ENCODE data around the gene DNAJA1. TPM values are rescaled to one million over a fixed set of nuclear protein-coding genes. Genes with fewer than 3 reads are reported as not detected.
"Not testable (repeated sequence)": the region's sequence is repeated elsewhere in the genome, so short reads cannot be mapped to it uniquely, and the experiment has no call there.

DNAJA1 gene
- total RNA-seq (138 TPM), polyA plus RNA-seq (86.5 TPM)
- long read RNA-seq, donor 1, transcript DNAJA1-201 (9 exons, 2,381 nt), result major isoform, 12 of 24 reads
- long read RNA-seq, donor 1, partial matches to known transcripts, result 12 of 24 reads
- long read RNA-seq, donor 1, other reads (novel, unspliced or antisense), result 0 of 24 reads
- long read RNA-seq, donor 2, result 0 reads
- long read RNA-seq, donor 3, transcript DNAJA1-201 (9 exons, 2,381 nt), result major isoform, 158 of 473 reads
- long read RNA-seq, donor 3, partial matches to known transcripts, result 315 of 473 reads
- long read RNA-seq, donor 3, other reads (novel, unspliced or antisense), result 0 of 473 reads
- long read RNA-seq, donor 4, transcript DNAJA1-201 (9 exons, 2,381 nt), result major isoform, 53 of 142 reads
- long read RNA-seq, donor 4, partial matches to known transcripts, result 88 of 142 reads
- long read RNA-seq, donor 4, other reads (novel, unspliced or antisense), result 0 of 142 reads
- long read RNA-seq, donor 5, transcript DNAJA1-201 (9 exons, 2,381 nt), result major isoform, 142 of 543 reads
- long read RNA-seq, donor 5, partial matches to known transcripts, result 388 of 543 reads
- long read RNA-seq, donor 5, other reads (novel, unspliced or antisense), result 13 of 543 reads
- long read RNA-seq, donor 6, transcript DNAJA1-201 (9 exons, 2,381 nt), result major isoform, 70 of 168 reads
- long read RNA-seq, donor 6, partial matches to known transcripts, result 97 of 168 reads
- long read RNA-seq, donor 6, other reads (novel, unspliced or antisense), result 0 of 168 reads
- long read RNA-seq, donor 7, transcript DNAJA1-201 (9 exons, 2,381 nt), result major isoform, 181 of 331 reads
- long read RNA-seq, donor 7, partial matches to known transcripts, result 139 of 331 reads
- long read RNA-seq, donor 7, other reads (novel, unspliced or antisense), result 11 of 331 reads
- long read RNA-seq, donor 8, transcript DNAJA1-201 (9 exons, 2,381 nt), result major isoform, 33 of 84 reads
- long read RNA-seq, donor 8, partial matches to known transcripts, result 51 of 84 reads
- long read RNA-seq, donor 8, other reads (novel, unspliced or antisense), result 0 of 84 reads
- long read RNA-seq, donor 9, transcript DNAJA1-201 (9 exons, 2,381 nt), result major isoform, 70 of 156 reads
- long read RNA-seq, donor 9, partial matches to known transcripts, result 86 of 156 reads
- long read RNA-seq, donor 9, other reads (novel, unspliced or antisense), result 0 of 156 reads
- long read RNA-seq, donor 10, transcript DNAJA1-201 (9 exons, 2,381 nt), result major isoform, 62 of 212 reads
- long read RNA-seq, donor 10, partial matches to known transcripts, result 150 of 212 reads
- long read RNA-seq, donor 10, other reads (novel, unspliced or antisense), result 0 of 212 reads

- Histone ChIP-seq H3K4me3 (ENCODE audit: low read length in 2 of 2) (peak within 1 kb of the TSS; percentile 93 to 99), H3K9me3 (ENCODE audit: control insufficient read depth in 2 of 2, insufficient read depth in 1 of 2, low read length in 1 of 2) (no peaks in the 10 kb centered on the region), H3K27ac (ENCODE audit: low read depth in 1 of 2, low read length in 1 of 2) (peak within 1 kb of the TSS; percentile 100), H3K27me3 (ENCODE audit: control insufficient read depth in 2 of 2, insufficient read depth in 1 of 2, low read length in 1 of 2) (no peaks in the 10 kb centered on the region), H3K36me3 (ENCODE audit: control insufficient read depth in 2 of 2, insufficient read depth in 2 of 2, low read length in 1 of 2) (peaks cover 10 to 46% of the 10 kb centered on the region in 2 donors), H3K4me1 (ENCODE audit: control insufficient read depth in 2 of 2, insufficient read depth in 2 of 2, low read length in 2 of 2) (peaks cover 17 to 30% of the 10 kb centered on the region in 2 donors)
- under 1% methylated on average over 61 of the region's 61 CpGs for WGBS
- DNase-seq (ENCODE audit: low read depth in 6 of 9, low spot score in 9 of 9), result peak; percentile 87 to 97 (median 96)
Measured at GRCh38 chr9:33024966-33025571, at the start of gene DNAJA1. DNAJA1 (plus strand) TSS chr9:33025273; CDS start chr9:33026485, 1,212 bp downstream.

GRCh38 chr9:32978051-32978450 is 47.0 kb upstream of the DNAJA1 start:
- Histone ChIP-seq H3K27me3 (ENCODE audit: control insufficient read depth in 2 of 2, insufficient read depth in 1 of 2, low read length in 1 of 2) (no peaks in the 10 kb centered on the region), H3K4me1 (ENCODE audit: control insufficient read depth in 2 of 2, insufficient read depth in 2 of 2, low read length in 2 of 2) (no peaks in the 10 kb centered on the region), H3K36me3 (ENCODE audit: control insufficient read depth in 2 of 2, insufficient read depth in 2 of 2, low read length in 1 of 2) (peaks cover 9 to 24% of the 10 kb centered on the region in 2 donors), H3K4me3 (ENCODE audit: low read length in 2 of 2) (no peak overlapping the region), H3K9me3 (ENCODE audit: control insufficient read depth in 2 of 2, insufficient read depth in 1 of 2, low read length in 1 of 2) (no peaks in the 10 kb centered on the region), H3K27ac (ENCODE audit: low read depth in 1 of 2, low read length in 1 of 2) (no peak overlapping the region)
- 98% methylated on average over 2 of the region's 2 CpGs for WGBS
- no peak for DNase-seq (ENCODE audit: low read depth in 6 of 9, low spot score in 9 of 9)

GRCh38 chr9:32986971-32987370 is 38.1 kb upstream of the DNAJA1 start:
- no peak for DNase-seq (ENCODE audit: low read depth in 6 of 9, low spot score in 9 of 9)
- Histone ChIP-seq H3K9me3 (ENCODE audit: control insufficient read depth in 2 of 2, insufficient read depth in 1 of 2, low read length in 1 of 2) (no peaks in the 10 kb centered on the region), H3K27ac (ENCODE audit: low read depth in 1 of 2, low read length in 1 of 2) (no peak overlapping the region), H3K4me1 (ENCODE audit: control insufficient read depth in 2 of 2, insufficient read depth in 2 of 2, low read length in 2 of 2) (no peaks in the 10 kb centered on the region), H3K36me3 (ENCODE audit: control insufficient read depth in 2 of 2, insufficient read depth in 2 of 2, low read length in 1 of 2) (peaks cover 30 to 47% of the 10 kb centered on the region in 2 donors), H3K27me3 (ENCODE audit: control insufficient read depth in 2 of 2, insufficient read depth in 1 of 2, low read length in 1 of 2) (no peaks in the 10 kb centered on the region), H3K4me3 (ENCODE audit: low read length in 2 of 2) (no peak overlapping the region)
- 99% methylated on average over 4 of the region's 4 CpGs for WGBS

GRCh38 chr9:32989660-32990059 is 35.4 kb upstream of the DNAJA1 start:
- Histone ChIP-seq H3K27ac (ENCODE audit: low read depth in 1 of 2, low read length in 1 of 2) (no peak overlapping the region), H3K36me3 (ENCODE audit: control insufficient read depth in 2 of 2, insufficient read depth in 2 of 2, low read length in 1 of 2) (peaks cover 25 to 37% of the 10 kb centered on the region in 2 donors), H3K4me3 (ENCODE audit: low read length in 2 of 2) (no peak overlapping the region), H3K9me3 (ENCODE audit: control insufficient read depth in 2 of 2, insufficient read depth in 1 of 2, low read length in 1 of 2) (no peaks in the 10 kb centered on the region), H3K27me3 (ENCODE audit: control insufficient read depth in 2 of 2, insufficient read depth in 1 of 2, low read length in 1 of 2) (no peaks in the 10 kb centered on the region), H3K4me1 (ENCODE audit: control insufficient read depth in 2 of 2, insufficient read depth in 2 of 2, low read length in 2 of 2) (no peaks in the 10 kb centered on the region)
- 97% methylated on average over 8 of the region's 8 CpGs for WGBS
- DNase-seq (ENCODE audit: low read depth in 6 of 9, low spot score in 9 of 9), result no peak

DNA sequence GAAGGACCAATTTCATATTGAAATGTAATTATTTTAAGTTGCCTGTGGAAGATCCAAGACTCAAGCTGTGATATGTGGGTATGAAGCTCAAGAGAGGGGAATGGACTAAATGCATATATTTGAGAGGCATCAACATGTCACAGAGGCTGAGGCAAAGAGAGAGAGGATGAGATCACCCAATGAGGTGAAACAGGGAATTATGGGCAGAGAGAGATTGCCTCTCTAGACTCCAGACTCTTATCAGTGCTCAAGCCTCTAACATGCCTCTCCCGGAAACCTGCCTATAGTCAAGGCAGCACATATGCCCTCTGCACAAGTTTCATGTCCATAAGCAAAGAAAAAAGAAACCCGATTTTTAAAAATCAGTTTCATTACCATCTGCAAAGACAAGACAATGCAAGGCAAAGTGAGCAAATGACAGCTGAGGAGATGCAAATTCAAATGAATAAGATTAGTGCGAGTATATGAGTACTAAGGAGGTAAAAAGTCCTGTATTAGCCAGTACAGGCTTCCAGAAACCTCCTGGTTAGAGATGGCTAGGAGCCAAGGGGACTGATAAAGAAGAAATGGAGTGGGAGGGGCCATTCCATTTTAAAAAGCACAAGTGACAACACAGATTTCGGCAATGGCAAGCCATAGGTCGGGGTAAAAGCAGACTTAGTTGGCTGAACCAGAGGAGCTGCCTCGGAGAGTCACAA is 33.0 kb upstream of the DNAJA1 start:
- H3K36me3 ChIP-seq (ENCODE audit: control insufficient read depth in 2 of 2, insufficient read depth in 2 of 2, low read length in 1 of 2), result peaks cover 25 to 30% of the 10 kb centered on the region in 2 donors
- H3K27me3 ChIP-seq (ENCODE audit: control insufficient read depth in 2 of 2, insufficient read depth in 1 of 2, low read length in 1 of 2), result no peaks in the 10 kb centered on the region
- no peak for DNase-seq (ENCODE audit: low read depth in 6 of 9, low spot score in 9 of 9)
- H3K27ac ChIP-seq (ENCODE audit: low read depth in 1 of 2, low read length in 1 of 2), result no peak overlapping the region
- WGBS, result 97% methylated on average over 6 of the region's 6 CpGs
- H3K4me3 ChIP-seq (ENCODE audit: low read length in 2 of 2), result no peak overlapping the region
- no peaks in the 10 kb centered on the region for H3K9me3 ChIP-seq (ENCODE audit: control insufficient read depth in 2 of 2, insufficient read depth in 1 of 2, low read length in 1 of 2)
- no peaks in the 10 kb centered on the region for H3K4me1 ChIP-seq (ENCODE audit: control insufficient read depth in 2 of 2, insufficient read depth in 2 of 2, low read length in 2 of 2)

GRCh38 chr9:32992595-32993238 is 32.4 kb upstream of the DNAJA1 start:
- no peak overlapping the region for H3K4me3 ChIP-seq (ENCODE audit: low read length in 2 of 2)
- H3K36me3 ChIP-seq (ENCODE audit: control insufficient read depth in 2 of 2, insufficient read depth in 2 of 2, low read length in 1 of 2), result peaks cover 23 to 24% of the 10 kb centered on the region in 2 donors
- H3K9me3 ChIP-seq (ENCODE audit: control insufficient read depth in 2 of 2, insufficient read depth in 1 of 2, low read length in 1 of 2), result no peaks in the 10 kb centered on the region
- DNase-seq (ENCODE audit: low read depth in 6 of 9, low spot score in 9 of 9), result no peak
- H3K27ac ChIP-seq (ENCODE audit: low read depth in 1 of 2, low read length in 1 of 2), result no peak overlapping the region
- H3K27me3 ChIP-seq (ENCODE audit: control insufficient read depth in 2 of 2, insufficient read depth in 1 of 2, low read length in 1 of 2), result no peaks in the 10 kb centered on the region
- 97% methylated on average over 3 of the region's 3 CpGs for WGBS
- H3K4me1 ChIP-seq (ENCODE audit: control insufficient read depth in 2 of 2, insufficient read depth in 2 of 2, low read length in 2 of 2), result no peaks in the 10 kb centered on the region

- H3K27me3 ChIP-seq (ENCODE audit: control insufficient read depth in 2 of 2, insufficient read depth in 1 of 2, low read length in 1 of 2); H3K9me3 ChIP-seq (ENCODE audit: control insufficient read depth in 2 of 2, insufficient read depth in 1 of 2, low read length in 1 of 2); H3K4me1 ChIP-seq (ENCODE audit: control insufficient read depth in 2 of 2, insufficient read depth in 2 of 2, low read length in 2 of 2): not testable (repeated sequence)
- 12% methylated on average over 12 of the region's 12 CpGs for WGBS
- peak in 1 of 9 donors; percentile 15 for DNase-seq (ENCODE audit: low read depth in 6 of 9, low spot score in 9 of 9)
- peak overlapping the region; percentile 87 to 95 for H3K4me3 ChIP-seq (ENCODE audit: low read length in 2 of 2)
- peaks cover 6 to 10% of the 10 kb centered on the region in 2 donors for H3K36me3 ChIP-seq (ENCODE audit: control insufficient read depth in 2 of 2, insufficient read depth in 2 of 2, low read length in 1 of 2)
- peak overlapping the region in 1 of 2 donors; percentile 95 for H3K27ac ChIP-seq (ENCODE audit: low read depth in 1 of 2, low read length in 1 of 2)
Measured at GRCh38 chr9:33000682-33001055, 24.4 kb upstream of the DNAJA1 start.

GRCh38 chr9:33005335-33005734 is 19.7 kb upstream of the DNAJA1 start:
- DNase-seq (ENCODE audit: low read depth in 6 of 9, low spot score in 9 of 9); H3K4me3 ChIP-seq (ENCODE audit: low read length in 2 of 2); H3K9me3 ChIP-seq (ENCODE audit: control insufficient read depth in 2 of 2, insufficient read depth in 1 of 2, low read length in 1 of 2); H3K27ac ChIP-seq (ENCODE audit: low read depth in 1 of 2, low read length in 1 of 2); H3K36me3 ChIP-seq (ENCODE audit: control insufficient read depth in 2 of 2, insufficient read depth in 2 of 2, low read length in 1 of 2); H3K27me3 ChIP-seq (ENCODE audit: control insufficient read depth in 2 of 2, insufficient read depth in 1 of 2, low read length in 1 of 2); H3K4me1 ChIP-seq (ENCODE audit: control insufficient read depth in 2 of 2, insufficient read depth in 2 of 2, low read length in 2 of 2): not testable (repeated sequence)
